ENCODE results near the gene GALNT18. TPM values are rescaled to one million over a fixed set of nuclear protein-coding genes. Genes with fewer than 3 reads are reported as not detected.

The GALNT18 gene
- total and polyA plus RNA-seq, 2 of the 4 experiments (the other 2 are of a cell fraction) = 9.5 to 11.3 TPM

- no peak overlapping the region for H4K91ac ChIP-seq (ENCODE audit: insufficient read depth, low read depth, low read length)
- intact Hi-C loops (cut with micrococcal nuclease) = loop anchor here (5.0 to 10.0 kb wide), 2 partner anchors 219 to 587 kb away; no protein-coding TSS in a partner anchor
- CTCF ChIA-PET = no interaction called here
Measured at GRCh38 chr11:11624204-11624603, 2.4 kb upstream of the GALNT18 start.

More at GRCh38 chr11:11624204-11624603, 2.4 kb upstream of the GALNT18 start:
- in situ Hi-C loops (cut with MboI; ENCODE audit: low sequenced_read_pairs) = no loop called here
- H2AFZ ChIP-seq (replicated peaks; ENCODE audit: low read length, poor library complexity) = no peak overlapping the region
- H3K79me1 ChIP-seq (ENCODE audit: low read depth in 1 of 2, low read length in 2 of 2) = no peaks in the 10 kb centered on the region
- H2AK9ac ChIP-seq (replicated peaks; ENCODE audit: low read depth, low read length, poor library complexity) = no peak overlapping the region
- H4K5ac ChIP-seq (ENCODE audit: low read depth, low read length) = no peak overlapping the region
- H2BK20ac ChIP-seq (ENCODE audit: low read depth, low read length) = no peak overlapping the region
- no peak overlapping the region for H2BK15ac ChIP-seq (ENCODE audit: low read depth, low read length)
- 0 out of 2 replicates have a peak, but pooled peaks cover 3% of the 10 kb centered on the region for H3K9me1 ChIP-seq (ENCODE audit: insufficient read depth, low read length)
- no peak overlapping the region for H2BK120ac ChIP-seq (ENCODE audit: low read depth, low read length)
- DNase-seq = no peak
- no peak overlapping the region for H2AK5ac ChIP-seq (ENCODE audit: low read depth, low read length)
- no peak overlapping the region for H3K9ac ChIP-seq (ENCODE audit: low read depth, low read length)
- H3K4ac ChIP-seq (ENCODE audit: low read depth, low read length) = no peak overlapping the region
- no peak overlapping the region for H3K56ac ChIP-seq (ENCODE audit: extremely low read depth, insufficient read depth, low read length)
- H3K27me3 ChIP-seq (ENCODE audit: control insufficient read depth, insufficient read depth, low read length) = peaks cover 23% of the 10 kb centered on the region
- no peak for TF ChIP-seq FOS (IDR thresholded peaks at IDR 0.05; ENCODE audit: low read depth, low read length)
- no peak for TF ChIP-seq NFE2L2 (IDR thresholded peaks at IDR 0.05; ENCODE audit: low read depth, low read length)
- TF ChIP-seq CEBPB (IDR thresholded peaks at IDR 0.05; ENCODE audit: low read depth, low read length) = no peak
- TF ChIP-seq ELK1 (IDR thresholded peaks at IDR 0.05; ENCODE audit: borderline replicate concordance, low read depth, low read length) = no peak
- TF ChIP-seq SMC3 (IDR thresholded peaks at IDR 0.05; ENCODE audit: low read depth, low read length) = no peak
- no peak for TF ChIP-seq RCOR1 (IDR thresholded peaks at IDR 0.05; ENCODE audit: insufficient replicate concordance, low read length)
- TF ChIP-seq BHLHE40 (IDR thresholded peaks at IDR 0.05; ENCODE audit: low read depth, low read length) = no peak
- no peak for TF ChIP-seq USF2 (IDR thresholded peaks at IDR 0.05; ENCODE audit: low read depth, low read length)
- TF ChIP-seq POLR2A (IDR thresholded peaks at IDR 0.05; ENCODE audit: low read depth, low read length) = no peak
- no peak overlapping the region for H4K8ac ChIP-seq (ENCODE audit: low read depth in 2 of 2, low read length in 2 of 2)
- H3K9me3 ChIP-seq (ENCODE audit: control insufficient read depth, insufficient read depth, low read length) = no peaks in the 10 kb centered on the region
- WGBS, 2 experiments (ENCODE audit: extremely low coverage in 2 of 2, insufficient read length in 1 of 2) = no CpG with 5 or more reads among the region's 3 CpGs
- H3K4me2 ChIP-seq (ENCODE audit: low read depth, low read length) = no peak overlapping the region
- no peaks in the 10 kb centered on the region for H3K36me3 ChIP-seq (ENCODE audit: control insufficient read depth, insufficient read depth, low read length)
- no TSS peak for BruUV-seq (replicated peaks)
- H4K20me1 ChIP-seq (ENCODE audit: insufficient read depth, low read length) = no peaks in the 10 kb centered on the region; the same call in 1 of the 2 replicates
- H3K27ac ChIP-seq (ENCODE audit: insufficient read depth, low read length) = no peak overlapping the region
- dilution Hi-C loops (cut with HindIII; ENCODE audit: low sequenced_read_pairs, unreplicated experiment) = no loop called here
- no peak overlapping the region for H3K4me3 ChIP-seq (ENCODE audit: insufficient read depth, low read depth, low read length)
- POLR2A ChIA-PET (ENCODE audit: unreplicated experiment) = no interaction called here
- H2BK5ac ChIP-seq (ENCODE audit: low read depth, low read length, poor library complexity, severe bottlenecking) = no peak overlapping the region
- peaks cover 4% of the 10 kb centered on the region for H3K4me1 ChIP-seq (ENCODE audit: control insufficient read depth, insufficient read depth, low read length)
- no peak for ATAC-seq (ENCODE audit: low read depth)
- H3K23ac ChIP-seq (ENCODE audit: low read depth, low read length) = no peak overlapping the region
- no peak overlapping the region for H3K18ac ChIP-seq (ENCODE audit: low read depth, low read length)
- no peak overlapping the region for H3K14ac ChIP-seq (replicated peaks; ENCODE audit: low read depth, low read length)

Data from IMR-90 (cell line).